Activated T-helper 1 cell treated with anti-CD3 and anti-CD28 coated beads, Interleukin-2, amount 50 U/mL, for 16 hours (primary cell): ENCODE data around the gene IFITM10.
"Not testable (repeated sequence)": the region's sequence is repeated elsewhere in the genome, so short reads cannot be mapped to it uniquely, and the experiment has no call there.

ENCODE experiments used
- DNase-seq, 2 donors: peaks; one replicate each; pipeline ENCODE4 v3.0.0-alpha.2; 2020; ENCODE audit warnings: low read depth in 1 of 2, low spot score in 1 of 2

IFITM10 gene

DNA sequence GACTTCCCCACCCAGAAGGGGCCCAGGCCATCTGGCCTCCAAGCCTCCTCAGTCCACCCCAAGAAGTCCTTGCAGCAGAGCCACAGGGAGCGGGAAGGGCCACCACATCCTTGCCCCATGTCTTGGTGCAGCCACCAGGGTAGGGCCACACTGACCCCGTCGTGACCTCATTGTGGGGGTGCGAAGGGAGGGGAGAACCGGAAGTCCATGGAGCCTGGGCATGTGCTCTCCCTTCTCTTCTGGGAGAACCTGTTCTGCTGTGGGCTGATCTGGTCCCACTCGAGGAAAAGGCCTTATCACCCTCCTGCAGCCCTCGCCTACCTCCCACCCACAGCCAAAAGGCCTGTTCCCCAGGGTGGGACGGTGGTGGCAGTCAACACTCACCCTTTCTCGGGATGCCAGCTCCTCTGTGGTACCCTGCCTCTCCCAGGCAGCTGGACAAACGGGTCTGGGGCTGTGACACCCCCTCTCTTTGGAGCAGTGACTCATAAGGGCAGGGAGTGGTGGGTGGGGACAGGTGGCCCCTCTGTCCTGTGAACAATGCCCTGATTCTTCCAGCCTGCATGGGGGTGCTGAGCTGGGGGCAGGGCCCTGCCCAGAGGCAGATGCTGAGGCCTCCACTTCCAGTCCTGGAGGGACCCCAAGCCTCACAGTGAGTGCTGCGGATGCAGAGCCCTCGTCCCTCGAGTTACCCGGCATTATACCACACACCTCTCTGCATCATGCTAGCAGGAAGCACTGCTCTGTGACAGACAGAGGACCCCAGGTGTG, 27.9 kb upstream of the IFITM10 start:
- DNase-seq: no peak

DNA sequence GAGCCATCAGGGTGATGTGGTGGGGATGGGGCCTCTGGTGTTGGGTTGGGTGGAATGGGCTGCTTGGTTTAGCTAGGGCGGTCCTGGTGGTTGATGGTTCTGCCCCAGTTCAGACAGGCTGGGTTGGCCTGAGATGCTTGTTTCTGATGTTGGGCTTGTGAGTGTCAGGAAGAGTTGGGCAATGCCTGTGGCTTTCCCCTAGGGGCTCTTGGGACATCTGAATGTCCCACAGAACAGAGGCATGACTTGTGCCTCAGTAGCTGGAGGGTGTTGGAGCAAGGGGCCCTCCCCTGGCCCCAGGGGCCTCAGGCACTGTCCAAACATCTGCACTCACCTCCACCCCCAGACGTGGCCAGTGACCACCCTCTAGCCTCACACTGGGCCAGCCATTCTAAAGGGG, 27.3 kb upstream of the IFITM10 start:
- no peak for DNase-seq

DNA sequence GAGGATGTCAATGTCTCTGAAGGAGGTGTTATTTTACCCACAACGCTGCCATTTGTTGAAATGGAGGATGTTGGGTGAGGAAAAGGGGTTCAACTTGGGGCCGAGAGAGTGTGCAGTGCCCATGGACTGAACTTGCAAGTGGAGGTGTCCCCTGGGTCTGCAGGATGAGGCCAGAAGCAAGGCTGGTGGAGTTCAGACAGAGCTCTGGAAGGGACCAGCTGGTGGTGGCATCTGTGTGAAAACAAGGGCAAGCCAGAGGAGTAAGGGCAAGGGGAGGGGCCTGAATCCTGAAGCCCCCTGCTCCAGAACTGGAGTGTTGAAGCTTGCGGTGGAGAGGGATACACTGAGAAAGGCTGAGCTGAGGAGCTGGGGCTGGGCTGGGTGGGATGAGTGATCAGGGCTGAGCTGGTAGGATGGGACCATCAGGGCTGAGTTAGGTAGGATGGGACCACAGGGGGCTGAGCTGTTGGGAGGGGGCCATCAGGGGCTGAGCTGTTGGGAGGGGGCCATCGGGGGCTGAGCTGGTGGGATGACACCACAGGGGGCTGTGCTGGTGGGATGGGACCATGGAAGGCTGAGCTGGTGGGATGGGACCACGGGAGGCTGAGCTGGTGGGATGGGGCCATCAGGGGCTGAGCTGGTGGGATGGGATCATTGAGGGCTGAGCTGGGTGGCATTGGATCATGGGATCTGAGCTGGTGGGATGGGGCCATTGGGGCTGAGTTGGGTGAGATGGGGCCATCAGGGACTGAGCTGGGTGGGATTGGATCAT, 26.7 kb upstream of the IFITM10 start:
- DNase-seq: no peak

DNA sequence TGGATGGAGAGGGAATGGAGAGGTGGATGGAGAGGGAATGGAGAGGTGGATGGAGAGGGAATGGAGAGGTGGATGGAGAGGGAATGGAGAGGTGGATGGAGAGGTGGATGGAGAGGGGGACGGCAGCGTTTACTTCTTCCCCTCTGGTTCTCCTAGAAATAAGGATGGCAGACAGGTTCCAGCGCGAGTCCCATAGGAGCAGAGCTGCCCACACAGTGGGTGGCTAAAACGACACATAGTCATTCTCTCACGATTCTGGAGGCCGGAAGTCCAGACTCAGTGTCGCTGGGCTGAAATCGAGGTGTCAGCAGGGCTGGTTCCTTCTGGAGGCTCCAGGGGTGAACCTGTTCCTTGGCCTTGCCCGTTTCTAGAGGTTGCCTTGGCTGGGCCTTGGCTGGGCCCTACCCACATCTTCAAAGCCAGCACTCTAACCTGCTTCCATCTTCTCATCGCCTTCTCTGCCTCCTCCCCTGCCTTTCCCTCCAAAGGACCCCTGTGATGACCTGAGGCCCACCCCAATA, 26.0 kb upstream of the IFITM10 start:
- no peak for DNase-seq

DNA sequence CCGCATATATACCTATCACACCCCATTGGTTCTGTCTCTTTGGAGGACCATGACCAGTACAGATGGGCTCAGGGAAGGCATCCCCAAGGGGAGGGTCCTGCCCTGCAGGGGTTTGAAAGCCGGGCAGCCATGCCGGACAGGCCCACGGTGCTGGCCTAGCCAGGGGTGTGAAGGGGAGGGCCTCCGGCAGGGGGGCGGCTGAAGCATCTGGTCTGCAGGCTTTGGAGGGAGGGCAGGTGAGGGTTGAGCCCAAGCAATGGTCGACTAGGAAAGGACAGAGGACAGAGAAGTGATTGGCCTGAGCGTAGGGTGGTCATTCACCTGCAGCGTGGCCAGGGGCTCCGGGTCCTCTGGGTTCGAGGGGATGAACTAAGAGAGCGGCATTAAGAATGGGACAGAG, 24.5 kb upstream of the IFITM10 start:
- no peak for DNase-seq

DNA sequence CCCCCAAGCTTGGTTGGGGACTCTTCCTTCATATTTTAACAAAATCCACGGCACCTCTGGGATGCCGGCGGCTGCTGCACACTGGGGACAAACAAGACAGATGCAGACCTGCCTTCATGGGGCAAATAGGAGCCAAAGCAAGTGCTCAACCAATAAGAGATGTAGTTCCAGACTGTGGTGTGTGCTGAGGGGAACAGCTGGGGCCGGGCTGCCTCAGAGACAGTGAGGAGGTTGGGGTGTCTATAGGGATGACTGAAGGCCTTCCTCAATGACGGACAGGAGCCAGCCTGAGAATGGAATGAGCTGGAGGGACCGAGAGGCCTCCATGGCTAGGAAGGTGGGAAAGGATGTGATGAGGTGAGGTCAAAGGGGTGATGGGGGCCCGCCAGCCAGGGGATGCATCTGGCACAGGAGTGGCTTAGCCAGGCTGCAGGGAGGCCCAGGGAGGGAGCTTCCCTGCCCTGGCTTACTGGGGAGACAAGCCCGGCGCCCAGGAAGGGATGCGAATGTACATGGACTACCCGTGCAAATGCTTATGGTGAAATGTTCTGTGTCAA, 23.7 kb upstream of the IFITM10 start:
- no peak for DNase-seq

DNA sequence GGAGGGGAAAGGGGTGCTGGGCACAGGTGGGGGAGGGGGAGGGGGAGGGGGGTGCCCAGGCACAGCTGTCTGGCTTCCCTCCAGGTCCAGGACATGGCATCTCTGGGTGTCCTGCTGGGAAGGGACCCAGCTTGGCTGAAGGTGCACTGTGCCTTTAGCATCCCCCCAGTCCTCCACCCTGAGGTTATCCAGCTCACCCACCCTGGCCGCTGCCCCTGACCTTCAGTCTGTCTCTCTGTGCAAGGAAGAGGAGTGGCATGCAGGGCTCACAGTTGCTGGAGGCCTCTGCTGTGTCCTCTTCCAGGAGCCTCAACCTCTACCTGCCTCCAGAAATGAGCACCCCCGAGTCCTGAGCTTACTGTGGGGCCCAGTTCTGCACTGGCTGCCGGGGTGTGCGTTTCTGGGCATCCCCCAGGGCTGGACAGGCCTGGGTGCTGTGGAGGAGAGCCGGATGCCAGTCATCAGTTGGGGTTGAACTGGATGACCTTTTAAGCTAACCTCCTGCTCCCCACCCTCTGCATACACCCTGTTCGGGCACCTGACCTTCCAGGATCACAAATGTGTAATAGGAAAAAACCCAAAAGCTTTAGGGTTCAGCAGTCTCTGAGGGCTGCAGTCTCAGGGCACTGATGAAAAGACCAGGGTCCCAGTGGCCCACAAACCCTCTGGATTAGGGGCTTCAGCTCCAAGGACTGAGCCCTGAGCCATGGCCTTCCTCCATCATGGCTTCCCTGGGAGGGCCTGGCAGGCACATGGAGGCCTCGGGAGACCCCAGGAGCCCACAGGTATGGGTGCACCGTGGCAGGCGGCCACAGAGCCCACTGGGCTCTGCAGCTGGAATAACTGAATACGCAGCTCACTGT, 23.0 kb upstream of the IFITM10 start:
- no peak for DNase-seq

DNA sequence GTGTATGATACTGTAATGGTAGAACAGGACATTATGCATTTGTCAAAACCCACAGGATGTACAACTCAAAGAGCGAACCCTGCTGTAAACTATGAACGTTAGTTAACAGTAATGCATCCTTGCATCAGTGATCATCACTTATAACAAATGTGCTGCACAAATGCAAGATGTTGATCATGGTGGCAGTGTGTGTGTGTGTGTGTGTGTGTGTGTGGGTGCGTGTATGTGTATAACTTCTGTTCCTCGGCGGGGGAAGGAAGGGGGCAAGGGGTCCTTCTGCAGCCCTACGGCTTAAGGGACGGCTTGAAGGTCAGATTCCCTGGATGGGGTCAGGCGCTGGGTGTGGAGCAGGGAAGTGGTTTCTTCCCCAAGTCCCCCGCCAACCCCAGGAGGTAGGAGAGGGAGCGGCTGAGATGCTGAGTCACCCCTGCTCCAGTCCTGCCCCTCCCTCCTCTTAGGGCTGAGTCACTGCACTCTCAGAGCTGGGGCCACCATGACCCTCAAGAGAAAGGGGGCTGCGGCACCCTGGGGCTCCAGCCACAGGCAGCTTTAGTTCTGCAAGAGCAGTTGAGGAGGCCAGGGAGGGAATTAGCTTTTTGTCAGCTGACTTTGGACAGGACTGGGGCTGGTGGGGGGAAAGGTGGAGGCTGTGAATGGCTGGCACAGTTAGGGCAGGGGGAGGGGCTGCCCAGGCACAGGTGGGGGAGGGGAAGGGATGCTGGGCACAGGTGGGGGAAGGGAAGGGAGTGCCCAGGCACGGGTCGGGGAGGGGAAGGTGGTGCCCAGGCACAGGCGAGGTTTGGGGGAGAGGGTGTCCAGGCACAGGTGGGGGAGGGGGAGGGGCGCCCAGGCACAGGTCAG, 22.1 kb upstream of the IFITM10 start:
- peak; percentile 29 to 41 for DNase-seq

DNA sequence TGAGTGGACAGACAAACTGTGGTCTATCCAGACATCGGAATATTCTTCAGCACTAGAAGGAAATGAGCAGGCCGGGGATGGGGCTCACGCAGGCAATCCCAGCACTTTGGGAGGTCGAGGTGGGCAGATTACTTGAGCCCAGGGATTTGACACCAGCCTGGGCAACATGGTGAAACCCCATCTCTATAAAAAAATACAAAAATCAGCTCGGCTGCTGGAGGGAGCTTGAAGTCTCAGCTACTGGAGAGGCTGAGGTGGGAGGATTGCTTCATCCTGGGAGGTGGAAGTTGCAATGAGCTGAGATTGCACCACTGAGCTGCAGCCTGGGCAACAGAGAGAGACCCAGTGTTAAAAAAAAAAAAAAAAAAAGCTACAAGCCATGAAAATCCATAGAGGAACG, 21.3 kb upstream of the IFITM10 start:
- DNase-seq: no peak

DNA sequence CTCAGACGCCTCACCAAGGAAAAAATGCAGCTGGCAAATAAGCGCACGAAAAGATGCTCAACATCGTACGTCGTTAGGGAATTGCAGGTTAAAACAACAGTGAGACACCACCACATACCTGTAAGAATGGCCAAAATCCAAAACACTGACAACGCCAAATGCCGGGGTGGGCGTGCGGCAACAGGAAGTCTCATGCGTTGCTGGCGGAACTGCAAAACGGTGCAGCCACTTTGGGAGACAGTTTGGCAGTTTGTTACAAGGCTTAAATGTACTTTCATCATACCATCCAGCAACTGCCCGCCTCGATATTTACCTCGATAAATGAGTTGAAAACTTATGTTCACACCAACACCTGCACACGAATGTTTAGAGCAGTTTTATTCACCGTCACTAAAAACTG, 20.9 kb upstream of the IFITM10 start:
- DNase-seq: no peak

DNA sequence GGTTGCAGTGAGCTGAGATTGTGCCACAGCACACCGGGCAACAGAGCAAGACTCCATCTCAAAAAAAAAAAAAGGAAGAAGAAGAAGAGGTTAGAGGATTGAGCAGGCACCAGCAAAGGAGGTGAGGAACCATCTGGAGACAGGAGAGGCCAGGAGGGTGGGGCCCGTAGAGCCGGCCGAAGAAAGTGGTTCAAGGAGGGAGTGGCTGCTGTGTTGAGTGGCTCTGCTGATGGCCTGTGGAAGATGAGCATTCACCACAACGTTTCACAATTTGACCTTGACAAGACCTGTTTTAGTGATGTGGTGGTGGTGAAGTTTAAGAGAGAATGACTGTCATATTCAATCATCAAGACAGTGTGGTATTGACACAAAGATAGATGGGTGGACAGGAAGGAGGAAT, 20.1 kb upstream of the IFITM10 start:
- no peak for DNase-seq

DNA sequence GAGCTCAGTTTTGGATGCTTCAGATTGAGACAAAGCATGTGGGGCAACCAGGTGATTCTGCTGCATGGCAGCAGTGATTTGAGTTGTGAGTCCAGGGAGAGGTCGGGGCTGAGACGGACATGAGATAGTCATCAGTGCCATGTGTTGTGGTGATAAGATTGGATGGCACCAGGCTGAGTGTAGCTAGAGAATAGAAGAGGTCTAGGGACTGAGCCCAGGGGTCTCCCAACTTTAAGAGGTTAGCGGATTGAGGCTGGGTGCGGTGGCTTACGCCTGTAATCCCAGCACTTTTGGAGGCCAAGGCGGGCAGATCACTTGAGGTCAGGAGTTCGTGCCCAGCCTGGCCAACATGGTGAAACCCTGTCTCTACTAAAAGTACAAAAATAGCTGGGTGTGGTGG, 19.7 kb upstream of the IFITM10 start:
- no peak for DNase-seq

DNA sequence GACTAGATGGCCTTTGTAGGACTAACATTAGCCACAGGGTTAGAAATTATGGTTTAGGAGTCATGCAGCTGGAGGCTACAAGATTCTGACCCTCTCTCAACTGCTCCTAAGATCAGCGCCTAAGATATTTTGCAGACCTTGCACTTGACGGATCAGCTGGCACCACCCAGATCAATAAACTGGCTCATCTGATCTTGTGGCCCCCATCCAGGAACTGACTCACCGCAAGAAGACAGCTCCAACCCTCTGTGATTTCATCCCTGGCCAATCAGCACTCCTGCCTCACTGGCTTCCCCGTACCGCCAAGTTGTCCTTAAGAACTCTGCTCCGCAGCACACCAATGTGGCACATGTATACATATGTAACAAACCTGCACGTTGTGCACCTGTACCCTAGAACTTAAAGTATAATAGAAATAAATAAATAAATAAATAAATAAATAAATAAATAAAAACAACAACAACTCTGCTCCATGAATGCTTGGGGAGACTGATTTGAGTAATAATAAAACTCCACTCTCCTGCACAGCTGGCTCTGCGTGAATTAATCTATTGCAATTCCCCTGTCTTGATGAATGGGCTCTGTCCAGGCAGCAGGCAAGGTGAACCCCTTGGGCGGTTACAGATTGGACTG, 19.0 kb upstream of the IFITM10 start:
- not testable (repeated sequence) for DNase-seq

DNA sequence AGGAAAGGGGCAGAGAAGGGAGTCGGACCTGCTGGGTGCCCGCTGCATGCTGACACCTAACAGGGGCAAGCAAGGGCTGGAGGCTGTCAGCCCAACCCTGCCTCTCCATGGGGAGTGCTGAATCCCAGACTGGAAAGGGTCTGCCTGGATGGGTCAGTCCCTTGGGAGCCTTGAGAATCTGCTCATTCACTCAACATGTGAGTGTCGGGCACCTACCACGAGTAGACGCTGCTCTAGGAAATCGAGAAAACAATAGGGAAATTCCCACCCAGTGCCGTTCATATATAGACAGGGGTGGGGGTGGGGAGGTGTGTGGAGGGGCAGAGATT, 17.7 kb upstream of the IFITM10 start:
- DNase-seq: no peak

DNA sequence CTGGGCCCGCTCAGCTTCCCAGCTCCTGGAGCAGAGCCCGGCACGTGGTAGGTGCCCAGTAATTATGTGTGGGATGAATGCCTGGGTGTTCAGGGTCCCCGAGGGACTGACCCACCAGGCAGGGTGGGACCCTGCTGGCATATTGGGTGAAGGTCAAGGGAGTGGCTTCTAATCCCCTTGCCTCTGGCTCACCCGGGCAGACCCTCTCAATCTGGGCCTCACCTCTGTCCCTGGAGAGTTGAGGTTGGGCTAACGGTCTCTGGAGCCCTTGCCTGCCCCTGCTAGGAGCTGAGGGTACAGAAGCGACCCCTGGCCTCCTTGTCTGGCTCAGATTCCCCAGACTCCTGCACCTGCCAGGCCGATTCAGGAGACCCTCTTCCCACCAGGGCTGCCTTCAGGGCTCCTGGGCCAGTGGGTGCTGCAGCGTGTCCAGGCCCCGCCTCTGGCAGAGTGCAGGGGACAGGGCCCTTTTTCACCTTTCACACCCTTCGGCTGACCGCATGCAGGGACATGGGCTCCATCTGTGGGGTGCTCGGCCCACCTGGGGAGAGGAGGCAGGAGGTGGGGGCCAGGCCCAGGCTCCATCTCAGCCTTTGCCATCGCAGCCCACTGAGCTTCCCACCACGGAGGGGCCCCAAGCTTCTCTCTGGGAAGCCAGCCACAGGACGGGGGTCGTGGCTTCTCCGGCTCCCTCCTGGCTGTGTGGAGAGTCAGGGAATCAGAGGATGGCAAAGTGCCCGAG, 17.2 kb upstream of the IFITM10 start:
- no peak for DNase-seq

DNA sequence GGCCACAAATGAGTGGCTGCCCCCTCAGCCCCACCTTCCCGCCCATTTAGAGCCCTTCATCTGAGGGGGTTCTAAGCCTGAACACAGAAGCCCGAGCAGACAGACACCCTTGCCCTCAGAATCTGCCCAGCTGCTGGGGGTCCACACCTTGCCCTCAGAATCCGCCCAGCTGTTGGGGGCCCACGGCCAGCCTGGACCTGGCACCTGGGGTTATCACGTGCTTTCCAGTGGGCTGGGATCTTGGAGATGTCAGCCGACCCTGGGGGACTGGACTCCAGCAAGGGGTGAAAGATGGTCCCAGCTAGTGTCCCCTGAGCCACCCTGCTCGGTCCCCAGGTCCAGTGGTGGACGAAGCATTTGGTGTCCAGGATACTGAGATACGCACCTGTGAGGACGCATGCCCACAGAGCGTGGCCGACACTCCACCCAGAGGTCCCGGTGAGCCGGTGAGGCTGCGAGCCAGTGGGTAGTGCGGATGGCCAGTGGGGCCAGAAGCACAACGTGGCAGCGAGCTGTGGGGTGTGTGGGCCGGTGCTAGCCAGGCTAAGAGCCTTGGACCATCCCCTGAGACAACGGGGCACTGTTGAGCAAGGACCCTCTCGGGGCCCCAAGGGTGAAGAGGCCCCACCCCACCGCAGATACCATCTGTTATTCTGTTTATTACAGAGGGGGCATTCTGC, 16.5 kb upstream of the IFITM10 start:
- no peak for DNase-seq

DNA sequence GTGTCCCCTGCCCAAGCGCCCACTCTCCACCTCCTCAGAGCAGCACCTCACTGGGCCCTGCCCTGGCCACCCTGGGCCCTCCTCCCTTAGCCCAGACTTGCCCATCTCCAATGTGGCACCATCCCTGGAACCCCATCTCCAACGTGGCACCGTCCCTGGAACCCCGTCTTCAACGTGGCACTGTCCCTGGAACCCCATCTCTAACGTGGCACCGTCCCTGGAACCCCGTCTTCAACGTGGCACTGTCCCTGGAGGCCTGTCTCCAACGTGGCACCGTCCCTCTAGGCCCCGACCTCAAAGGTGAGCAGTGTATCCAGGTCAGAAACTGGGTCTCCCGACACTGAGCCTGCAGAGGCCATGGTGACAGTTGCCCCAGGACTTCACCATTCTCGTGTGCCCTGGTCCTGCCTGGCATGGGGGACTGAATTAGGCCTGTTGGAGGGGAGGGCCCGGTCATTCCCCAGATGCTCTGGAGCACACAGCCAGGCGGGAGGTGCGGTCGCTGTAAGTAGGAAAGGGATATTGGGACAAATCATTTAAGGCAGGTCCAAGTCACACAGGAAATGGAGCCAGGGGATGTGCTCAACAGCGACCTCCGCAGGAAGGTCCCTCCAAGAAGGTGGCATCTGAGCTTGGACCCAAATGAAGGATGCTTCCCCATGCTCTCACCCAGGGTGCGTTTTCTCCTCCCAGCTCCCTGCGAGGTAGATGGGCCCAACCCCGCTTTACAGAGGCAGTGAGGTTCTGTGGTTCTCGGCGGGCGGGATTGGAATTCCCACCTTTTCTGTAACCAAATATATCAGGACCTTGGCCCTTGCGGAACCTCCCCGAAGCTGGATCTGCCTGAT, 15.7 kb upstream of the IFITM10 start:
- no peak for DNase-seq
